Kidney (tissue), 14 donors: ENCODE measurements around the gene SLC9A3. TPM values are rescaled to one million over a fixed set of nuclear protein-coding genes. Genes with fewer than 3 reads are reported as not detected.
A peak's percentile ranks its signal among the peaks of the same experiment; 100 is the strongest.

ENCODE experiments used
- DNase-seq, 5 donors: peaks; one replicate each; pipeline ENCODE4 v3.0.0-alpha.2; 2013 to 2020
- FAIRE-seq: peaks from 2 replicates; lab custom pipeline; 2012; peaks lifted over from hg19 to GRCh38; lab: Jason Lieb, UNC
- H3K27ac ChIP-seq, 2 donors: one replicate each; pipeline ENCODE4 v1.7.0; 2013; ENCODE audit warnings: low read depth in 2 of 2, low read length in 2 of 2, inconsistent platforms in 1 of 2
- H3K27me3 ChIP-seq: one replicate; pipeline ENCODE4 v1.7.1; 2013; ENCODE audit warnings: low read length, inconsistent platforms; ENCODE audit not compliant: control insufficient read depth, insufficient read depth
- H3K36me3 ChIP-seq, 3 donors: one replicate each; pipeline versions ENCODE4 v1.7.0 to v1.7.1; 2013; ENCODE audit warnings: low read length in 3 of 3, control low read depth in 1 of 3, inconsistent platforms in 1 of 3; ENCODE audit not compliant: insufficient read depth in 3 of 3, control insufficient read depth in 2 of 3
- H3K4me1 ChIP-seq, 3 donors: one replicate each; pipeline versions ENCODE4 v1.7.0 to v1.7.1; 2013; ENCODE audit warnings: low read length in 3 of 3, inconsistent platforms in 1 of 3, low read depth in 1 of 3; ENCODE audit not compliant: control insufficient read depth in 2 of 3, insufficient read depth in 2 of 3
- H3K4me3 ChIP-seq, 3 donors: one replicate each; pipeline versions ENCODE4 v1.7.0 to v1.8.1; 2013; ENCODE audit warnings: low read length in 3 of 3, control low read depth in 1 of 3, inconsistent platforms in 1 of 3
- H3K9ac ChIP-seq, 3 donors: one replicate each; pipeline versions ENCODE4 v1.7.0 to v1.7.1; 2013; ENCODE audit warnings: low read length in 3 of 3, control low read depth in 1 of 3, inconsistent platforms in 1 of 3
- H3K9me3 ChIP-seq, 3 donors: one replicate each; pipeline versions ENCODE4 v1.7.0 to v1.7.1; 2013; ENCODE audit warnings: low read length in 3 of 3, control low read depth in 1 of 3, inconsistent platforms in 1 of 3; ENCODE audit not compliant: control insufficient read depth in 2 of 3, insufficient read depth in 1 of 3
- intact Hi-C: fragments of 100-400 bp; cut with DNase I; formaldehyde crosslinking; loops from one replicate; pipeline ENCODE4 v1.11.1; 2022
- polyA plus RNA-seq: library from polyadenylated mRNA; stranded (reverse); fragments of 350-450 nt; fragmentation: Illumina TruSeq; extraction: RNeasy Lipid Tissue Mini Kit (QIAGEN cat#74804); gene quantifications from one replicate; pipeline ENCODE4 v1.2.3, GENCODE V29; 2014; ENCODE audit warnings: low read depth, low replicate concordance; ENCODE audit not compliant: insufficient read depth
- total RNA-seq: library from RNA; stranded (reverse); fragmentation: NEBNext Ultra II Directional; extraction: Animal tissue kit (Norgen Biotek cat#: 25700); gene quantifications from one replicate; pipeline ENCODE4 v1.2.1, GENCODE V29; 2021
- TF ChIP-seq, protein P1 (sequence below): IDR thresholded peaks from 3 replicates; pipeline ENCODE4 v1.5.1; 2012; ENCODE audit warnings: mild to moderate bottlenecking, moderate library complexity, borderline replicate concordance; ENCODE audit not compliant: insufficient read depth; ENCODE audit errors: extremely low read depth
- donor health status: control.
- donor health status: control.
- donor health status: control.
- donor health status: control.
- donor health status: control.
- donor health status: DM: yes; HTN: yes; CAD: no.
- donor health status: Normal renal cell carcinoma (clear cell type).

Gene SLC9A3
- total and polyA plus RNA-seq, 2 donors from 2014 or later, result 10.5 to 36.9 TPM

GRCh38 chr5:423626-424261, 100.5 kb downstream of the SLC9A3 start:
- intact Hi-C loops, result no loop called here
- DNase-seq, result peak in 2 of 5 donors; percentile 39 to 59
- Histone ChIP-seq H3K27ac (no peak overlapping the region), H3K4me3 (no peak overlapping the region), H3K27me3 (no peaks in the 10 kb centered on the region), H3K36me3 (no peaks in the 10 kb centered on the region), H3K9ac (no peak overlapping the region), H3K4me1 (no peaks in the 10 kb centered on the region), H3K9me3 (no peaks in the 10 kb centered on the region)
- no peak for FAIRE-seq
- TF ChIP-seq, protein P1, sequence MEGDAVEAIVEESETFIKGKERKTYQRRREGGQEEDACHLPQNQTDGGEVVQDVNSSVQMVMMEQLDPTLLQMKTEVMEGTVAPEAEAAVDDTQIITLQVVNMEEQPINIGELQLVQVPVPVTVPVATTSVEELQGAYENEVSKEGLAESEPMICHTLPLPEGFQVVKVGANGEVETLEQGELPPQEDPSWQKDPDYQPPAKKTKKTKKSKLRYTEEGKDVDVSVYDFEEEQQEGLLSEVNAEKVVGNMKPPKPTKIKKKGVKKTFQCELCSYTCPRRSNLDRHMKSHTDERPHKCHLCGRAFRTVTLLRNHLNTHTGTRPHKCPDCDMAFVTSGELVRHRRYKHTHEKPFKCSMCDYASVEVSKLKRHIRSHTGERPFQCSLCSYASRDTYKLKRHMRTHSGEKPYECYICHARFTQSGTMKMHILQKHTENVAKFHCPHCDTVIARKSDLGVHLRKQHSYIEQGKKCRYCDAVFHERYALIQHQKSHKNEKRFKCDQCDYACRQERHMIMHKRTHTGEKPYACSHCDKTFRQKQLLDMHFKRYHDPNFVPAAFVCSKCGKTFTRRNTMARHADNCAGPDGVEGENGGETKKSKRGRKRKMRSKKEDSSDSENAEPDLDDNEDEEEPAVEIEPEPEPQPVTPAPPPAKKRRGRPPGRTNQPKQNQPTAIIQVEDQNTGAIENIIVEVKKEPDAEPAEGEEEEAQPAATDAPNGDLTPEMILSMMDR, result no peak

GRCh38 chr5:423233-423565, 101.0 kb downstream of the SLC9A3 start:
- Histone ChIP-seq H3K9ac (no peak overlapping the region), H3K27me3 (no peaks in the 10 kb centered on the region), H3K4me1 (no peaks in the 10 kb centered on the region), H3K36me3 (no peaks in the 10 kb centered on the region), H3K9me3 (no peaks in the 10 kb centered on the region), H3K4me3 (no peak overlapping the region), H3K27ac (no peak overlapping the region)
- DNase-seq (peak in 2 of 5 donors; percentile 22 to 25), FAIRE-seq (no peak)
- TF ChIP-seq, protein P1, result no peak
- intact Hi-C loops, result no loop called here

- no peaks in the 10 kb centered on the region for H3K27me3 ChIP-seq
- TF ChIP-seq, protein P1, result no peak
- no peak overlapping the region for H3K4me3 ChIP-seq
- H3K27ac ChIP-seq, result no peak overlapping the region
- intact Hi-C loops, result no loop called here
- H3K9ac ChIP-seq, result no peak overlapping the region
- no peaks in the 10 kb centered on the region for H3K36me3 ChIP-seq
- FAIRE-seq (no peak), DNase-seq (peak in 2 of 5 donors; percentile 21 to 36)
- H3K4me1 ChIP-seq, result no peaks in the 10 kb centered on the region
- H3K9me3 ChIP-seq, result no peaks in the 10 kb centered on the region
Measured at GRCh38 chr5:422323-423232, 101.7 kb downstream of the SLC9A3 start.
